GM12892 (cell line): Measurements from ENCODE around the gene NR1H4.

Experiments used
- POLR2A ChIP-seq: IDR thresholded peaks from 2 replicates; pipeline ENCODE4 v1.6.1; 2011; ENCODE audit warnings: low read depth, low read length, control low read depth
- POLR2AphosphoS5 ChIP-seq: IDR thresholded peaks from 2 replicates; pipeline ENCODE4 v1.6.1; 2011; ENCODE audit warnings: low read depth, low read length, control low read depth
- TAF1 ChIP-seq: IDR thresholded peaks from 2 replicates; pipeline ENCODE4 v1.6.1; 2011; ENCODE audit warnings: low read depth, mild to moderate bottlenecking, control low read depth, low read length, borderline replicate concordance

DNA sequence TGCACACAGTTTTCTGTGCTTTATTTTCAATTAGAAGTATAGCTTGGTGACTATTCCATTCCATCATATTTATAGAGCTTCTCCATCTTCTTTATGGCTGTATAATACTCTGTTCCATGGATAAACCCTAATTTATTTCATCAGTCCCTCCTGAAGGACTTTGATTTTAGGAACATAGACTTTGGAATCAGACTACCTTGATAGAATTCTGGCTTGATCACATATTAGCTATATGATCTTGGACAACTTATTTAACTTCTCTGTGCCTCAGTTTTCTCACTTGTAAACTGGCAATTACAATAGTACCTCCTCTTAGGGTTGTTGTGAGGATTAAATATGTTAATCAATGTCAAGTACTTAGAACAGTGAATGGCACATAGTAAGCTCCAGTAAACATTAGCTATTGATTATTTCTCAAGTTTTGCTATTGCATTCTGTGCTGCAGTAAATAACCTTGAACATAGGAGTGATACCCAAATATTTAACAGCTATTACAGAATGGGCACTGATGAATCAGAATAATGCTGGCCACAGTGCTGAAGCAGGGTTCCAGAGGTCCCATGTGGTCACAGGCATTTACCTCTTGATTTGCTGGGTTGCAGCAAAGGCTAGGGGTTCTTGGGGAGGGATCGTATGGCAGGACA is 12.2 kb upstream of the NR1H4 start:
- TF ChIP-seq TAF1, result no peak
- TF ChIP-seq POLR2A, result no peak
- no peak for TF ChIP-seq POLR2AphosphoS5
